Suppressor macrophage treated with lipopolysaccharide for 4 hours (primary cell): Measurements from ENCODE around the gene GALR1.
"Not testable (repeated sequence)": the region's sequence is repeated elsewhere in the genome, so short reads cannot be mapped to it uniquely, and the experiment has no call there.

Experiments
- DNase-seq: peaks from one replicate; pipeline ENCODE4 v3.0.0-alpha.2; 2020

The GALR1 gene

GRCh38 chr18:77249569-77250500, at the start of gene GALR1:
Gene GALR1 (plus strand): TSS chr18:77249848. CDS start chr18:77250549, 701 bp downstream.
- DNase-seq, result no peak

DNA sequence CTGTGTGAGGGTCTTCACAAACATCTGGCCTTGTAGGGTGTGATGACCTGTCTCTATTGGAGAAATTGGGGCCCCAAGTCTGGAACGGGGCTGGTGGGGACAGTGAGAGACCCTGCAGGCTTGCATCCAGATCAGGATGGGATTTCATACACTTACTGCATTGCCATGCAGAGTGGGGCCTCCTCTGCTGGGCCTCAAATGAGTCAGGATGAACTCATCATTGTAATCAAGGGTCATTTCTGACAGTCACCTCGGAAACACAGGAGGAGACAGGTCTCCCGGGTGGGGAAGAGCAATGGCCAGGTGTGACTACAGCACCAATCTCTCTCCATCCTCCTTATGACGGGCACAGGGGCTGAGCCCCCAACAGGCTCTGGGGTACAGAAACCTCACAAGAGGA, 48.1 kb upstream of the GALR1 start:
- no peak for DNase-seq

- no peak for DNase-seq
These were observed 47.3 kb upstream of the GALR1 start for GRCh38 chr18:77202329-77202728.

DNA sequence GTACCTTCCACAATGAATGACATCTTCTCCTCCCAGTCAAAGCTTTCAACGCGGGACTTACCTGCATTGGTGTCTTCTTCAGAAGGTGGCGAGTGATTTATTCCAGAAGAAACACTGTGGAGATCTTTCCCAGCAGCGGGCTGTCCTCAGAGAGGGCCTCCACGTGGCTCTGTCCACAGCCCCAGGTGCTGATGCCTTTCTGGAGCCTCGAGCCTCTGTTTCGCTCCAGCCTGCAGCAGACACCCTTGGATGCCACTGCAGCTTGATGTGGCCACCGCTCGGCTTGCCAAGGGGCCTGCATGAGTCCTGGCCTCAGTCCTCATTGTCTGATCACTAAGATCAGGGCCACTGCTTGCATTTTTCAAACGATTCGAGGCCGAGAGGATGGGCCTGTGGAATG, 46.6 kb upstream of the GALR1 start:
- no peak for DNase-seq

- DNase-seq, result no peak
These were observed 45.8 kb upstream of the GALR1 start for GRCh38 chr18:77203851-77204250.

DNA sequence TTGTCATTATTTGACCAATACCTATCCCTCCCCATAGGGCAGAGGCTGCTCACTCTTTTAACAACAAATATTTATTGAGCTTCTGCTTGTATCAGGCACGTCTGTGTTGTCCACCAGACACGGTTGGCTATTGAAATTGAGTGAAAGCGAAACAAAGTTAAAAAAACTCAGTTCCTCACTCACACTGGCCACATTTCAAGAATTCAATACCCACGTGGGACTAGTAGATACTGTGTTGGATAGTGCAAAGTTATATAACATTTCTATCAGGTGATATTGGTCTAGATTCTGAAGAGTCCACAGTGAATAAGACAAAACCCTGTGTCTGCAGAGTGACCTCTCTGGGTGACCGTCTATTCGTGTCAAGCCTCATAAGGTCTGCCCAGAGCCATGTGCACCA, 43.9 kb upstream of the GALR1 start:
- peak; percentile 39 for DNase-seq

DNA sequence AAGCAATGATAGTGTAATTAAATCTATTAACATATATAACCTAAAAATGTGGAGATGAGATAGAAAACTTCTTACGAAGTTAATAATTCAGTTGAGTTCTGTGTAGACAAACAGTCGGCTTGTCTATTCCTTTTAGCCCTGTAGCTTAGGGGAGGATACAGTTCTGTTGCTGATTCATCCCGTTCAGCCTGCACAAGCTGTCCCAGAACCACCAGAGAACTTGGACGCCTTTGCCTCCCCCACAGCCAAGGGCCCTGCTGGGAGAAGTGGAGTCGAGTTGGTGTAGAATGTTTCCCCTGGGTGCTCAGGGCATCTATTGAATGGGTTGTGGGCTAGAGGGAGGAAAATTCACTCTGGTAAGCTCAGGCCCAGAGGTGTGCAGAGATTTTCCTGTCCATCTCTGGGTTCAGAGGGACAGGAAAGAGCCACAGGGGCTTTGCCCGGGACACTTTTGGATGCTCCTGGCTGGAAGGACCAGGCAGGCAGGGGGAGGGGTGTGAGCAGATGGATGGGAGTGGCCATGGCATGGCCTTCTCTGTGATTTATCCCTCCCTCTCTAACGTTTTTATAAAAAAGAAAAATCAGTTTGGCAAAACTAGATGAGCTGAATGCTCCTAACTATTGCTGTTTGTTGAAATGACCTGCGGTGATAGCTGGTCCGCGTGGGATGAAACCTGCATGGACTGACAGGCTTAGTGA, 42.8 kb upstream of the GALR1 start:
- DNase-seq, result no peak

DNA sequence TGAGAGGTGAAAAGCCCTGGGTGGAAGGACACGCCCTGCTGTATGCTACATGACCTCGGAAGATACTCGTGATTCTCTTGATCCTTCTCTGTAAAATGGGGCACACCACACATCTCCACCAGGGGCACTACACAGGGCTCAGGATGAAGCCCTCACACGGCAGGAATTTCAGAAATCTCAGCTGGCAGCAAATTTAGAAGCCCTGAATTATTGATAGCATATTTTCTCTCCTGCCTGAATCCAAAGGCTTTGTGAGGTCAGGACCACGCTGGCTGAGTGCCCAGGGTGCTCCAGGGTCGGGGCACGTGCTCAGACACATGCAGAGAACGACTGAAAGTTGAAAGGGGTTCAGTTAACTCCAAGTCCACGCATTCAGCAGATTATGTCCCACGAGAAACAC, 42.1 kb upstream of the GALR1 start:
- DNase-seq, result peak; percentile 73

GRCh38 chr18:77208964-77209363, 40.7 kb upstream of the GALR1 start:
- DNase-seq, result peak; percentile 92

DNA sequence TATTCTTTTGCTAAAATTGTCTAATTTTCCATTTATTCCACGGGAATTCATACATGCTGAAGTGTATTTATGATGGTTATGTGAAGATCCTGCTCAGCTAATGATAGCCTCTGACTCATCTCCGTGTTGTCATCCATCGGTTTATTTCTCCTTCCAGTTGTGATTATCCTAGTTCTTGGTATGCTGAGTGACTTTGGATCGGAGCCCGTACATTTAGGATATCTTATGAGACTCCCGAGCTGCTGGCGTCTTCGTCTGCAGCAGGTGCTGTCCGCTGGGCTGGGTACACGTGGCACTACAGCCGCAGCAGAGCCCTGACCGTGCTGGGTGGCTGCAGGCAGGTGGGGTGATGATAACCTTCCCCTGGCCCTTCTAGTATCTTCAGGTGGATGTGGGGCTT, 40.1 kb upstream of the GALR1 start:
- peak; percentile 70 for DNase-seq

- no peak for DNase-seq
These were observed 39.4 kb upstream of the GALR1 start for GRCh38 chr18:77210249-77210648.

DNA sequence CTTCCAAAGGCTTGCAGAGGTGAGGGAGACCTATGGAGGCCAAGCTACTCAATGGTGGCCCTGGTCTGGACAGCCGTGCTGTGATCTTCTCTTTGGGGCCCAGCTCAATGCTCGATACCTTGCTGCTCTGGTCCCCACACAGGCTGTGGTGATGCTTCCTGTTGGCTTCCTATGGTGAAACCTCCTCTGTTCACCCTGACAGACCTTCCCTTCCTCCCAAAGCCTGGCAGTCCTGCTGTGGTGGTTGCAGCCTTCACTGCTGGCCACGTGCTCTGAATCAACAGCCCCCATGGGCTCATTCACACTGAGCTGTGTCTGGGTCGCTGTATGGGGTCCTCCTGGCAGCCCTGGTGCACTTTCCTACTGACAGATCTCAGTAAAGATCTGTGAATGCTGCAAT, 31.0 kb upstream of the GALR1 start:
- DNase-seq, result no peak

GRCh38 chr18:77220726-77221125, 28.9 kb upstream of the GALR1 start:
- no peak for DNase-seq

DNA sequence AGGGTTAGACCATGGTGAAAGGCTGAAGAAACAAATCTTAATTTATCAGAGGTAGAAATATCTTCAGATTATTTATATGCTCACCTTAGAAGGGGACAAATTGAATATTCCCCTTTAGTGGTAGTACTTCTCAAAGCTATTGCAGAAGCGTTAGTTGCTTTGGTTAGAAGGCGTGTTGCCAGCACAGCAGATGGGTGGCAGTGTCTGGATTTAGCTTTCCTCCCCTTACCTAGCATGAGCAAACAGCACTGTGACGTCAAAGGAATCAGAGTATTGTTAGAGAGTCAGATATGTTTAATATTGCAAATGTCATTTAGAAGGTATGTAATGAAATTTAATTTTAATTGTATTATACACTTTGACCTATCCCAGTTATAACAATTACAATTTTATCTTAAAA, 27.2 kb upstream of the GALR1 start:
- DNase-seq, result no peak

- DNase-seq, result no peak
These were observed 26.4 kb upstream of the GALR1 start for GRCh38 chr18:77223221-77223639.

- DNase-seq, result peak; percentile 74
These were observed 26.0 kb upstream of the GALR1 start for GRCh38 chr18:77223653-77224052.

GRCh38 chr18:77230645-77231044, 19.0 kb upstream of the GALR1 start:
- DNase-seq, result no peak

DNA sequence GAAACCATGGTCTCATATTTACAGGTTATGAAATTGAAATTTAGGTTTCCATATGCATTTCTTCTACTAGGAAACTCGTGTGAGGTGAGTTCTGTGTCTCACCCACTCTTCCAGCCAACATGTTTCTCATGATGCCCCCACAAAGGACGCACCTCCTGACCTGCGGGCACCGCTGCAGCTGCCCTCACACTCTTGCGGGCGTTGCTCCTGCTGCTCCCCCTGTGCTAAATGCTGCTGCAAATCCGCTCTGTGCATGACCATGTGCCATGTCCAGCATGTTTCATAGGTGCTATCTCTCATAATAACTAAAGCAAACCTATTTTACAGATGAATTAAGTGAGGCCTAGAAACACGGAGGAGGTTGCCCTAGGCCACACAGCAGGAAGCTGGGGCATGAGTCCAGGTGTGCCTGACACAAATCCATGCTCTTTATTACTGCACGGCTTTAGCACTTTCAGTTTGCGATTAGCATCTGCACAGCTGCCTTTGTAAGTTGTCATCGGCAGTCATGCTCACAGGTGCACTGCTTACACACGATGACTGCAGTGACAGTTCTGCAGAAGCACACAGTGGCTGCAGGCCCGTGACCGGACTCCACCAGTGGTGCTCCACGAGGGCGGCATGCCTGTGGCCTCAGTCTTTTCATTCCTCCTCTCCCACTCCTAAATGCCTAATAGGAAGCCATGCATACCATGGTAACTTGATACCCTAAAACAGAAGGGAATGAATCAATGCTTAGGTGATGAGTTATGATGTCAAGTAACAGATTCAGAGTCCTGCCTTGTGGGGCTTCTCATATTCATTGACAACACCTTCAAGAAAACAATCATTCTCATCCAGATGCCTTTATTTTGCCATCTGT, 14.9 kb upstream of the GALR1 start:
- DNase-seq, result no peak

- DNase-seq, result not testable (repeated sequence)
These were observed 10.4 kb upstream of the GALR1 start for GRCh38 chr18:77239285-77239684.

- DNase-seq, result no peak
These were observed 627 bp upstream of the GALR1 start for GRCh38 chr18:77248873-77249568.

GRCh38 chr18:77250501-77250925, 865 bp downstream of the GALR1 start:
- DNase-seq, result no peak

GRCh38 chr18:77250926-77251729, 1.5 kb downstream of the GALR1 start:
- no peak for DNase-seq
